Activated CD4-positive, CD25-positive, alpha-beta regulatory T cell treated with anti-CD3 and anti-CD28 coated beads, Interleukin-2, amount 50 U/mL, for 72 hours (primary cell): ENCODE data around the gene NAPG.
"Not testable (repeated sequence)": the region's sequence is repeated elsewhere in the genome, so short reads cannot be mapped to it uniquely, and the experiment has no call there.

Experiments
- DNase-seq: peaks from one replicate; pipeline ENCODE4 v3.0.0; 2021

Gene NAPG

GRCh38 chr18:10588975-10589374 lies 63.1 kb downstream of the NAPG start:
- DNase-seq: no peak

GRCh38 chr18:10590412-10590811 lies 64.6 kb downstream of the NAPG start:
- no peak for DNase-seq

GRCh38 chr18:10591896-10592295 lies 66.1 kb downstream of the NAPG start:
- DNase-seq: no peak

GRCh38 chr18:10593366-10594022 lies 67.7 kb downstream of the NAPG start:
- not testable (repeated sequence) for DNase-seq

GRCh38 chr18:10595917-10596316 lies 70.1 kb downstream of the NAPG start:
- not testable (repeated sequence) for DNase-seq

- DNase-seq: not testable (repeated sequence)
Measured at GRCh38 chr18:10597695-10598094, 71.9 kb downstream of the NAPG start.

- DNase-seq: not testable (repeated sequence)
Measured at GRCh38 chr18:10600701-10601100, 74.9 kb downstream of the NAPG start.
